Endothelial cell of umbilical vein (primary cell): ENCODE results near the gene INCENP. TPM values are rescaled to one million over a fixed set of nuclear protein-coding genes. Genes with fewer than 3 reads are reported as not detected.

Experiments used
- BruUV-seq: library from RNA; stranded (reverse); fragments of 400-500 nt; replicated peaks from 2 replicates; lab custom pipeline; 2021; lab: Mats Ljungman, UMichigan
- CTCF ChIA-PET: fragments of 300-600, 350-600 bp; sonication (Branson Sonifier 250); formaldehyde crosslinking; loops from one replicate; lab custom pipeline; 2021; ENCODE audit warnings: antibody characterized with exemption, inconsistent platforms; lab: Charles Lee
- POLR2A ChIA-PET: fragments of 300-600, 350-600 bp; sonication (Branson Sonifier 250); formaldehyde crosslinking; loops from one replicate; lab custom pipeline; 2021; ENCODE audit warnings: antibody characterized with exemption, inconsistent platforms; lab: Charles Lee
- DNase-seq: peaks from one replicate; pipeline ENCODE4 v3.0.0-alpha.2; 2011; ENCODE audit warnings: low read depth, low spot score
- FAIRE-seq: peaks from 2 replicates; lab custom pipeline; 2011; peaks lifted over from hg19 to GRCh38; lab: Jason Lieb, UNC
- H2AFZ ChIP-seq: 2 replicates; pipeline ENCODE4 v1.6.0; 2012; ENCODE audit warnings: low read depth, low read length, control low read depth, inconsistent platforms
- H3K27ac ChIP-seq: 2 replicates; pipeline ENCODE4 v1.5.1; 2011; ENCODE audit warnings: low read depth, mild to moderate bottlenecking, control low read depth, low read length, moderate library complexity; ENCODE audit not compliant: insufficient read depth
- H3K27me3 ChIP-seq, 2 experiments: 2 replicates each; pipeline versions ENCODE4 v1.6.0 to v1.6.1; 2011; ENCODE audit warnings: low read length in 2 of 2, mixed read lengths in 1 of 2; ENCODE audit not compliant: control insufficient read depth in 2 of 2, insufficient read depth in 2 of 2
- H3K36me3 ChIP-seq, 2 experiments: 2 replicates in 1 of 2; 3 replicates in 1 of 2; pipeline ENCODE4 v1.5.1; 2011; ENCODE audit warnings: low read length in 2 of 2, mild to moderate bottlenecking in 1 of 2, moderate library complexity in 1 of 2; ENCODE audit not compliant: control insufficient read depth in 2 of 2, insufficient read depth in 2 of 2; ENCODE audit errors: extremely low read depth in 1 of 2
- H3K4me1 ChIP-seq: 3 replicates; pipeline ENCODE4 v1.5.1; 2011; ENCODE audit warnings: mild to moderate bottlenecking, low read length; ENCODE audit not compliant: control insufficient read depth, insufficient read depth; ENCODE audit errors: extremely low read depth
- H3K4me2 ChIP-seq: 2 replicates; pipeline ENCODE4 v1.6.1; 2011; ENCODE audit warnings: low read length, control low read depth, mixed read lengths; ENCODE audit not compliant: insufficient read depth
- H3K4me3 ChIP-seq, 3 experiments: fragments of 200-600 bp in 1 of 3; sonication (generic), shearing (Covaris generic) in 1 of 3; replicated peaks in 1 of 3; 2 replicates each; pipeline ENCODE4 v1.5.1; 2011 to 2016; ENCODE audit warnings: control low read depth in 3 of 3, low read length in 3 of 3, mild to moderate bottlenecking in 2 of 3, inconsistent platforms in 1 of 3, low read depth in 1 of 3, moderate library complexity in 1 of 3; ENCODE audit not compliant: insufficient read depth in 1 of 3
- H3K79me2 ChIP-seq: 2 replicates; pipeline ENCODE4 v1.6.0; 2012; ENCODE audit warnings: low read length, inconsistent platforms; ENCODE audit not compliant: control insufficient read depth, insufficient read depth
- H3K9ac ChIP-seq: replicated peaks from 2 replicates; pipeline ENCODE3; 2011; ENCODE audit warnings: low read length, control low read depth; ENCODE audit not compliant: insufficient read depth; ENCODE audit errors: extremely low read depth
- H3K9me1 ChIP-seq: replicated peaks from 3 replicates; pipeline ENCODE4 v1.6.0; 2011; ENCODE audit warnings: mild to moderate bottlenecking, low read length; ENCODE audit not compliant: control insufficient read depth, insufficient read depth; ENCODE audit errors: extremely low read depth
- H3K9me3 ChIP-seq: replicated peaks from 2 replicates; pipeline ENCODE4 v1.5.1; 2012; ENCODE audit warnings: low read length, inconsistent platforms; ENCODE audit not compliant: control insufficient read depth, insufficient read depth
- H4K20me1 ChIP-seq: replicated peaks from 2 replicates; pipeline ENCODE3; 2011; ENCODE audit warnings: mild to moderate bottlenecking, low read length; ENCODE audit not compliant: control insufficient read depth, insufficient read depth; ENCODE audit errors: extremely low read depth
- CTCF ChIP-seq, 2 donors: IDR thresholded peaks; 1 replicate in 1 of 2; 2 replicates in 1 of 2; pipeline ENCODE4 v1.5.1; 2011; ENCODE audit warnings: low read length in 2 of 2, mild to moderate bottlenecking in 2 of 2, moderate library complexity in 2 of 2, control low read depth in 1 of 2, inconsistent platforms in 1 of 2, low read depth in 1 of 2; ENCODE audit not compliant: insufficient read depth in 1 of 2; ENCODE audit errors: extremely low read depth in 1 of 2
- EZH2 ChIP-seq: IDR thresholded peaks from 2 replicates; pipeline ENCODE4 v1.6.1; 2012; ENCODE audit warnings: borderline replicate concordance, low read depth, mild to moderate bottlenecking, moderate library complexity, low read length, inconsistent platforms; ENCODE audit not compliant: severe bottlenecking
- FOS ChIP-seq: IDR thresholded peaks from 2 replicates; pipeline ENCODE4 v1.6.1; 2011; ENCODE audit warnings: mild to moderate bottlenecking, low read length, moderate library complexity, borderline replicate concordance; ENCODE audit not compliant: insufficient read depth
- GATA2 ChIP-seq: IDR thresholded peaks from 2 replicates; pipeline ENCODE4 v1.7.0; 2011; ENCODE audit warnings: low read depth, mild to moderate bottlenecking, moderate library complexity, mixed read lengths, low read length; ENCODE audit not compliant: insufficient read length, insufficient read depth
- JUN ChIP-seq: IDR thresholded peaks from 2 replicates; pipeline ENCODE4 v1.6.1; 2011; ENCODE audit warnings: borderline replicate concordance, low read depth; ENCODE audit not compliant: insufficient read length, insufficient read depth
- MYC ChIP-seq: IDR thresholded peaks from one replicate; pipeline ENCODE4 v1.6.1; 2011; ENCODE audit warnings: mild to moderate bottlenecking, low read depth, low read length
- POLR2A ChIP-seq: IDR thresholded peaks from 2 replicates; pipeline ENCODE4 v1.6.1; 2012; ENCODE audit warnings: low read depth, mild to moderate bottlenecking, control low read depth, low read length
- POLR2AphosphoS5 ChIP-seq: IDR thresholded peaks from 2 replicates; pipeline ENCODE4 v1.6.1; 2012; ENCODE audit warnings: low read depth, mild to moderate bottlenecking, control low read depth, low read length, moderate library complexity; ENCODE audit not compliant: insufficient read depth
- dilution Hi-C: fragments of 300-500 bp; cut with MboI; formaldehyde crosslinking; loops from one replicate; pipeline ENCODE4 v1.15.0; 2019; ENCODE audit warnings: low sequenced_read_pairs; ENCODE audit not compliant: extremely low pct_ligation_motif_present
- intact Hi-C: fragments of 100-400 bp; cut with micrococcal nuclease; formaldehyde crosslinking; loops from one replicate; pipeline ENCODE4 v1.10.0; 2022
- polyA plus RNA-seq, 4 experiments: library from polyadenylated mRNA; depleted of rRNA in 3 of 4; stranded (reverse) in 3 of 4; unstranded in 1 of 4; fragments of >200 nt; gene quantifications; 2 replicates each; pipeline versions ENCODE4 v1.2.1 to v1.2.3, GENCODE V29; 2011 to 2012; ENCODE audit warnings: missing spikeins in 1 of 4
- total RNA-seq: library from RNA; stranded (reverse); gene quantifications from 2 replicates; pipeline ENCODE4 v1.2.3, GENCODE V29; 2021
- TF ChIP-seq, protein P1 (sequence below): IDR thresholded peaks from 2 replicates; pipeline ENCODE4 v1.6.1; 2011; ENCODE audit not compliant: insufficient read depth, insufficient read length

The INCENP gene
- total and polyA plus RNA-seq, 2 donors (not counting 3 experiments of a cell fraction or from before 2014, with no cell fraction given) = 22.9 to 86.8 TPM

DNA sequence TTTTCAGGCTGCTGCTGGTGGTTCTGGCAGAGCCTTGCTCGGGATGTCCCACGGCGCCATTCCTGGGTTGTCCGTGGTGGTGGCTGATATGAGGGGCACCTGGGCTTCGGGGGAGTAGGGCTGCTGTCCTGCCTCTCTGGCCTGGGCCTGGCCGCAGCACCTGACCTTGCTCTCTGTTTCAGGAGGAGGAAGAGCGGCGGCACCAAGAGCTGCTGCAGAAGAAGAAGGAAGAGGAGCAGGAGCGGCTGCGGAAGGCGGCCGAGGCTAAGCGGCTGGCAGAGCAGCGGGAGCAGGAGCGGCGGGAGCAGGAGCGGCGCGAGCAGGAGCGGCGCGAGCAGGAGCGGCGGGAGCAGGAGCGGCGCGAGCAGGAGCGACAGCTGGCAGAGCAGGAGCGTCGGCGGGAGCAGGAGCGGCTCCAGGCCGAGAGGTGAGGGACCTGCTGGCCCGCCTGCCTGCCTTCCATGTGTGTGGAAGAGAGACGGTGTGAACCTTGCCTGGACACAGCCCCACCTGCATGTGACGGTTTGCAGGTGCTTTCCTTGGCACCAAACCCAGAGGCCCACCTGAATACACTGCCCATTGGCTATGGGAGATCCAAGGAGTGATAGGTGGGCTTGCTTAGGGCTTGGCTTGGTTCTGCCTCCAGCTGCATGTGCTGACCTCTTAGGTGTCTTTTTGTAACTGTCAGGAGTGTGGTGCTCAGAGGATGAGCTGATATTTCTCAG lies 22.8 kb downstream of the INCENP start:
- H3K27me3 ChIP-seq = no peaks in the 10 kb centered on the region
- no peak for DNase-seq
- no peak overlapping the region for H2AFZ ChIP-seq
- peaks cover 23 to 50% of the 10 kb centered on the region in 2 experiments for H3K36me3 ChIP-seq
- ChIA-PET CTCF (interaction anchor here (1.6 to 2.1 kb wide), 2 partner anchors 11 to 38 kb away, joined by 4 to 5 read pairs; no protein-coding TSS in a partner anchor), POLR2A (no interaction called here)
- H3K4me1 ChIP-seq = peaks cover 3% of the 10 kb centered on the region
- H3K9me3 ChIP-seq = no peaks in the 10 kb centered on the region
- intact Hi-C loops = no loop called here
- no peaks in the 10 kb centered on the region for H4K20me1 ChIP-seq
- H3K27ac ChIP-seq = no peak overlapping the region
- no peak overlapping the region for H3K4me2 ChIP-seq
- no peak overlapping the region for H3K9ac ChIP-seq
- no peak overlapping the region for H3K4me3 ChIP-seq
- no peaks in the 10 kb centered on the region for H3K9me1 ChIP-seq
- no peaks in the 10 kb centered on the region for H3K79me2 ChIP-seq
- BruUV-seq = no TSS peak
- TF ChIP-seq GATA2 = no peak
- TF ChIP-seq EZH2 = no peak
- no peak for TF ChIP-seq POLR2A
- no peak for TF ChIP-seq FOS
- no peak for TF ChIP-seq POLR2AphosphoS5
- TF ChIP-seq JUN = no peak
- TF ChIP-seq, protein P1, sequence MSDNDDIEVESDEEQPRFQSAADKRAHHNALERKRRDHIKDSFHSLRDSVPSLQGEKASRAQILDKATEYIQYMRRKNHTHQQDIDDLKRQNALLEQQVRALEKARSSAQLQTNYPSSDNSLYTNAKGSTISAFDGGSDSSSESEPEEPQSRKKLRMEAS = no peak
- no peak for TF ChIP-seq MYC
- TF ChIP-seq CTCF (IDR thresholded peaks at IDR 0.05; ENCODE audit: extremely low read depth in 1 of 2, insufficient read depth in 1 of 2, low read depth in 1 of 2, low read length in 2 of 2) = no peak
- dilution Hi-C loops = no loop called here
- no peak for FAIRE-seq
